HepG2 (cell line): Measurements from ENCODE around the gene TSGA10. TPM values are rescaled to one million over a fixed set of nuclear protein-coding genes. Genes with fewer than 3 reads are reported as not detected.

ENCODE experiments used
- ARNT2 ChIP-seq: sonication (generic); formaldehyde crosslinking; IDR thresholded peaks from 2 replicates; pipeline ENCODE4 v1.8.0; 2022; ENCODE audit warnings: mild to moderate bottlenecking, low read depth, missing genetic modification reagents, moderate library complexity
- ELF3 ChIP-seq: IDR thresholded peaks from 2 replicates; pipeline ENCODE4 v1.6.1; 2016; ENCODE audit warnings: missing genetic modification reagents, missing compliant biosample characterization
- ELF4 ChIP-seq: sonication (generic); formaldehyde crosslinking; IDR thresholded peaks from 2 replicates; pipeline ENCODE4 v1.5.0; 2020; ENCODE audit warnings: missing genetic modification reagents, mild to moderate bottlenecking, moderate library complexity, borderline replicate concordance
- FOXA3 ChIP-seq: IDR thresholded peaks from 2 replicates; pipeline ENCODE4 v1.6.1; 2016; ENCODE audit warnings: missing genetic modification reagents, missing compliant biosample characterization
- GABPA ChIP-seq, 2 experiments: IDR thresholded peaks; 2 replicates each; pipeline ENCODE4 v1.6.1; 2011 to 2016; ENCODE audit warnings: low read depth in 2 of 2, low read length in 1 of 2, missing biosample characterization in 1 of 2, missing genetic modification characterization in 1 of 2
- GABPB1 ChIP-seq: IDR thresholded peaks from 2 replicates; pipeline ENCODE4 v1.6.1; 2016; ENCODE audit warnings: mild to moderate bottlenecking, missing genetic modification reagents, moderate library complexity, missing compliant biosample characterization
- MED1 ChIP-seq: sonication (generic); formaldehyde crosslinking; IDR thresholded peaks from 2 replicates; pipeline ENCODE4 v1.4.0; 2020; ENCODE audit warnings: missing genetic modification reagents
- PITX1 ChIP-seq: sonication (generic); formaldehyde crosslinking; IDR thresholded peaks from 2 replicates; pipeline ENCODE4 v1.5.1; 2020; ENCODE audit warnings: mild to moderate bottlenecking, missing genetic modification reagents
- SIN3A ChIP-seq: IDR thresholded peaks from 2 replicates; pipeline ENCODE4 v1.6.1; 2011; ENCODE audit warnings: low read depth, mild to moderate bottlenecking, control low read depth, low read length, borderline replicate concordance
- SP2 ChIP-seq: sonication (generic); formaldehyde crosslinking; IDR thresholded peaks from 2 replicates; pipeline ENCODE4 v1.5.1; 2020; ENCODE audit warnings: mild to moderate bottlenecking, missing genetic modification reagents
- TEAD2 ChIP-seq: sonication (generic); formaldehyde crosslinking; IDR thresholded peaks from 2 replicates; pipeline ENCODE4 v1.9.0; 2021; ENCODE audit warnings: missing genetic modification reagents
- ZMYM3 ChIP-seq: sonication (generic); formaldehyde crosslinking; IDR thresholded peaks from 2 replicates; pipeline ENCODE4 v1.5.1; 2020; ENCODE audit warnings: mild to moderate bottlenecking, missing genetic modification reagents
- ZNF331 ChIP-seq: sonication (generic); formaldehyde crosslinking; IDR thresholded peaks from 2 replicates; pipeline ENCODE4 v1.4.0; 2020; ENCODE audit warnings: missing genetic modification reagents
- ZNF772 ChIP-seq: sonication (generic); formaldehyde crosslinking; IDR thresholded peaks from 2 replicates; pipeline ENCODE4 v1.5.0; 2020; ENCODE audit warnings: mild to moderate bottlenecking, missing genetic modification reagents
- polyA plus RNA-seq, 8 experiments: library from polyadenylated mRNA; depleted of rRNA in 3 of 8; stranded (reverse) in 7 of 8; unstranded in 1 of 8; fragments of >200 nt; fragmentation: Illumina TruSeq in 4 of 8; extraction: Trizol in 4 of 8; gene quantifications; 2 replicates each; pipeline versions ENCODE4 v1.2.1 to v1.2.3, GENCODE V29; 2011 to 2016; ENCODE audit warnings: low read depth in 4 of 8, missing spikeins in 1 of 8, mixed read lengths in 1 of 8; ENCODE audit not compliant: insufficient read depth in 1 of 8
- total RNA-seq, 5 experiments: library from RNA; depleted of rRNA; stranded (reverse); fragments of >200 nt; fragmentation: Illumina TruSeq; extraction: Trizol; gene quantifications; 2 replicates each; pipeline ENCODE4 v1.2.3, GENCODE V29; 2016; ENCODE audit warnings: low read depth in 1 of 5
- TF ChIP-seq, protein P1 (sequence below): sonication (generic); formaldehyde crosslinking; IDR thresholded peaks from 2 replicates; pipeline ENCODE4 v1.5.1; 2020; ENCODE audit warnings: mild to moderate bottlenecking, missing genetic modification reagents, moderate library complexity
- TF ChIP-seq, protein P2 (sequence below): sonication (generic); formaldehyde crosslinking; IDR thresholded peaks from 2 replicates; pipeline ENCODE4 v1.4.0; 2020; ENCODE audit warnings: missing genetic modification reagents
- TF ChIP-seq, protein P3 (sequence below): sonication (generic); formaldehyde crosslinking; IDR thresholded peaks from 2 replicates; pipeline ENCODE4 v1.4.0; 2020; ENCODE audit warnings: missing genetic modification reagents, borderline replicate concordance
- TF ChIP-seq, protein P4 (sequence below): sonication (generic); formaldehyde crosslinking; IDR thresholded peaks from 2 replicates; pipeline ENCODE4 v1.5.0; 2020; ENCODE audit warnings: mild to moderate bottlenecking, missing genetic modification reagents, borderline replicate concordance

The TSGA10 gene
- total and polyA plus RNA-seq, 2 of the 13 experiments (the other 11 are each of a cell fraction or from before 2014, with no cell fraction given): 4.7 to 13.1 TPM

DNA sequence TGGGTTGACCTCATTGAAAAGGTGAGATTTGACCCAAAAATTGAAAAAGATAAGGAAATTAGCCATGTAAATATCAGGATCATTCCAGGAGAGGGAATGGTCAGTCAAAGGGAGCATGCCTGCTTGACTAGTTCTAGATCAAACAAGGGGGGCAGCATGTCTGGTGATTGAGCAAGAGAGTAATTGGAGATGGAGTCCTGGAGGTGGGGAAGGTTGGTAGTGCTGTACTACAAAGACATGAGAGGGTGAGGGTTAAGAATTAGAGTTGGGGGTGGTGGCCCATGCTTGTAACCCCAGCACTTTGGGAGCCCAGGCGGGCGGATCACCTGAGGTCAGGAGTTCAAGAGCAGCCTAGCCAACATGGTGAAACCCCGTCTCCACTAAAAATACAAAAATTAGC, 28.3 kb upstream of the TSGA10 start (continued):
- 0 out of 2 replicates have a peak, but pooled peaks have one; percentile 4 for TF ChIP-seq ELF3 (CRISPR knock-in tag)
- TF ChIP-seq, protein P1, sequence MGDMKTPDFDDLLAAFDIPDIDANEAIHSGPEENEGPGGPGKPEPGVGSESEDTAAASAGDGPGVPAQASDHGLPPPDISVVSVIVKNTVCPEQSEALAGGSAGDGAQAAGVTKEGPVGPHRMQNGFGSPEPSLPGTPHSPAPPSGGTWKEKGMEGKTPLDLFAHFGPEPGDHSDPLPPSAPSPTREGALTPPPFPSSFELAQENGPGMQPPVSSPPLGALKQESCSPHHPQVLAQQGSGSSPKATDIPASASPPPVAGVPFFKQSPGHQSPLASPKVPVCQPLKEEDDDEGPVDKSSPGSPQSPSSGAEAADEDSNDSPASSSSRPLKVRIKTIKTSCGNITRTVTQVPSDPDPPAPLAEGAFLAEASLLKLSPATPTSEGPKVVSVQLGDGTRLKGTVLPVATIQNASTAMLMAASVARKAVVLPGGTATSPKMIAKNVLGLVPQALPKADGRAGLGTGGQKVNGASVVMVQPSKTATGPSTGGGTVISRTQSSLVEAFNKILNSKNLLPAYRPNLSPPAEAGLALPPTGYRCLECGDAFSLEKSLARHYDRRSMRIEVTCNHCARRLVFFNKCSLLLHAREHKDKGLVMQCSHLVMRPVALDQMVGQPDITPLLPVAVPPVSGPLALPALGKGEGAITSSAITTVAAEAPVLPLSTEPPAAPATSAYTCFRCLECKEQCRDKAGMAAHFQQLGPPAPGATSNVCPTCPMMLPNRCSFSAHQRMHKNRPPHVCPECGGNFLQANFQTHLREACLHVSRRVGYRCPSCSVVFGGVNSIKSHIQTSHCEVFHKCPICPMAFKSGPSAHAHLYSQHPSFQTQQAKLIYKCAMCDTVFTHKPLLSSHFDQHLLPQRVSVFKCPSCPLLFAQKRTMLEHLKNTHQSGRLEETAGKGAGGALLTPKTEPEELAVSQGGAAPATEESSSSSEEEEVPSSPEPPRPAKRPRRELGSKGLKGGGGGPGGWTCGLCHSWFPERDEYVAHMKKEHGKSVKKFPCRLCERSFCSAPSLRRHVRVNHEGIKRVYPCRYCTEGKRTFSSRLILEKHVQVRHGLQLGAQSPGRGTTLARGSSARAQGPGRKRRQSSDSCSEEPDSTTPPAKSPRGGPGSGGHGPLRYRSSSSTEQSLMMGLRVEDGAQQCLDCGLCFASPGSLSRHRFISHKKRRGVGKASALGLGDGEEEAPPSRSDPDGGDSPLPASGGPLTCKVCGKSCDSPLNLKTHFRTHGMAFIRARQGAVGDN (CRISPR knock-in tag): peak; percentile 31; the same call in 1 of the 2 replicates
- TF ChIP-seq, protein P2, sequence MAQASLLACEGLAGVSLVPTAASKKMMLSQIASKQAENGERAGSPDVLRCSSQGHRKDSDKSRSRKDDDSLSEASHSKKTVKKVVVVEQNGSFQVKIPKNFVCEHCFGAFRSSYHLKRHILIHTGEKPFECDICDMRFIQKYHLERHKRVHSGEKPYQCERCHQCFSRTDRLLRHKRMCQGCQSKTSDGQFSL (CRISPR knock-in tag): peak; percentile 84; the same call in 1 of the 2 replicates
- 0 out of 2 replicates have a peak, but pooled peaks have one; percentile 40 for TF ChIP-seq ARNT2 (CRISPR knock-in tag)
- peak; percentile 63 for TF ChIP-seq MED1 (CRISPR knock-in tag)
- peak; percentile 40; the same call in 1 of the 2 replicates for TF ChIP-seq ZNF772
- no peak for TF ChIP-seq SP2 (CRISPR knock-in tag)
- TF ChIP-seq ZNF331 (CRISPR knock-in tag): peak; percentile 56
- 0 out of 2 replicates have a peak, but pooled peaks have one; percentile 29 for TF ChIP-seq ELF4 (CRISPR knock-in tag)
- TF ChIP-seq PITX1 (CRISPR knock-in tag): 0 out of 2 replicates have a peak, but pooled peaks have one; percentile 43
- peak; percentile 19; the same call in 1 of the 2 replicates for TF ChIP-seq GABPB1 (CRISPR knock-in tag)
- TF ChIP-seq, protein P3, sequence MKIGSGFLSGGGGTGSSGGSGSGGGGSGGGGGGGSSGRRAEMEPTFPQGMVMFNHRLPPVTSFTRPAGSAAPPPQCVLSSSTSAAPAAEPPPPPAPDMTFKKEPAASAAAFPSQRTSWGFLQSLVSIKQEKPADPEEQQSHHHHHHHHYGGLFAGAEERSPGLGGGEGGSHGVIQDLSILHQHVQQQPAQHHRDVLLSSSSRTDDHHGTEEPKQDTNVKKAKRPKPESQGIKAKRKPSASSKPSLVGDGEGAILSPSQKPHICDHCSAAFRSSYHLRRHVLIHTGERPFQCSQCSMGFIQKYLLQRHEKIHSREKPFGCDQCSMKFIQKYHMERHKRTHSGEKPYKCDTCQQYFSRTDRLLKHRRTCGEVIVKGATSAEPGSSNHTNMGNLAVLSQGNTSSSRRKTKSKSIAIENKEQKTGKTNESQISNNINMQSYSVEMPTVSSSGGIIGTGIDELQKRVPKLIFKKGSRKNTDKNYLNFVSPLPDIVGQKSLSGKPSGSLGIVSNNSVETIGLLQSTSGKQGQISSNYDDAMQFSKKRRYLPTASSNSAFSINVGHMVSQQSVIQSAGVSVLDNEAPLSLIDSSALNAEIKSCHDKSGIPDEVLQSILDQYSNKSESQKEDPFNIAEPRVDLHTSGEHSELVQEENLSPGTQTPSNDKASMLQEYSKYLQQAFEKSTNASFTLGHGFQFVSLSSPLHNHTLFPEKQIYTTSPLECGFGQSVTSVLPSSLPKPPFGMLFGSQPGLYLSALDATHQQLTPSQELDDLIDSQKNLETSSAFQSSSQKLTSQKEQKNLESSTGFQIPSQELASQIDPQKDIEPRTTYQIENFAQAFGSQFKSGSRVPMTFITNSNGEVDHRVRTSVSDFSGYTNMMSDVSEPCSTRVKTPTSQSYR (CRISPR knock-in tag): peak; percentile 56; the same call in 1 of the 2 replicates
- peak; percentile 73 for TF ChIP-seq FOXA3 (CRISPR knock-in tag)
- no peak for TF ChIP-seq GABPA (IDR thresholded peaks at IDR 0.05; ENCODE audit: low read depth, low read length)
- peak; percentile 16; the same call in 1 of the 2 replicates for TF ChIP-seq GABPA (CRISPR knock-in tag; IDR thresholded peaks at IDR 0.05; ENCODE audit: low read depth)
- 0 out of 2 replicates have a peak, but pooled peaks have one; percentile 40 for TF ChIP-seq ZMYM3 (CRISPR knock-in tag)
- TF ChIP-seq, protein P4, sequence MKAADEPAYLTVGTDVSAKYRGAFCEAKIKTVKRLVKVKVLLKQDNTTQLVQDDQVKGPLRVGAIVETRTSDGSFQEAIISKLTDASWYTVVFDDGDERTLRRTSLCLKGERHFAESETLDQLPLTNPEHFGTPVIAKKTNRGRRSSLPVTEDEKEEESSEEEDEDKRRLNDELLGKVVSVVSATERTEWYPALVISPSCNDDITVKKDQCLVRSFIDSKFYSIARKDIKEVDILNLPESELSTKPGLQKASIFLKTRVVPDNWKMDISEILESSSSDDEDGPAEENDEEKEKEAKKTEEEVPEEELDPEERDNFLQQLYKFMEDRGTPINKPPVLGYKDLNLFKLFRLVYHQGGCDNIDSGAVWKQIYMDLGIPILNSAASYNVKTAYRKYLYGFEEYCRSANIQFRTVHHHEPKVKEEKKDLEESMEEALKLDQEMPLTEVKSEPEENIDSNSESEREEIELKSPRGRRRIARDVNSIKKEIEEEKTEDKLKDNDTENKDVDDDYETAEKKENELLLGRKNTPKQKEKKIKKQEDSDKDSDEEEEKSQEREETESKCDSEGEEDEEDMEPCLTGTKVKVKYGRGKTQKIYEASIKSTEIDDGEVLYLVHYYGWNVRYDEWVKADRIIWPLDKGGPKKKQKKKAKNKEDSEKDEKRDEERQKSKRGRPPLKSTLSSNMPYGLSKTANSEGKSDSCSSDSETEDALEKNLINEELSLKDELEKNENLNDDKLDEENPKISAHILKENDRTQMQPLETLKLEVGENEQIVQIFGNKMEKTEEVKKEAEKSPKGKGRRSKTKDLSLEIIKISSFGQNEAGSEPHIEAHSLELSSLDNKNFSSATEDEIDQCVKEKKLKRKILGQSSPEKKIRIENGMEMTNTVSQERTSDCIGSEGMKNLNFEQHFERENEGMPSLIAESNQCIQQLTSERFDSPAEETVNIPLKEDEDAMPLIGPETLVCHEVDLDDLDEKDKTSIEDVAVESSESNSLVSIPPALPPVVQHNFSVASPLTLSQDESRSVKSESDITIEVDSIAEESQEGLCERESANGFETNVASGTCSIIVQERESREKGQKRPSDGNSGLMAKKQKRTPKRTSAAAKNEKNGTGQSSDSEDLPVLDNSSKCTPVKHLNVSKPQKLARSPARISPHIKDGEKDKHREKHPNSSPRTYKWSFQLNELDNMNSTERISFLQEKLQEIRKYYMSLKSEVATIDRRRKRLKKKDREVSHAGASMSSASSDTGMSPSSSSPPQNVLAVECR (CRISPR knock-in tag): peak; percentile 48; the same call in 1 of the 2 replicates
- TF ChIP-seq TEAD2 (CRISPR knock-in tag): no peak
- 0 out of 2 replicates have a peak, but pooled peaks have one; percentile 53 for TF ChIP-seq SIN3A
